Activated CD8-positive, alpha-beta memory T cell treated with anti-CD3 and anti-CD28 coated beads for 36 hours (primary cell): ENCODE measurements around the gene SLC47A2. TPM values are rescaled to one million over a fixed set of nuclear protein-coding genes. Genes with fewer than 3 reads are reported as not detected.

Experiments
- CTCF ChIA-PET: fragments of 350-600 bp; sonication (Branson Sonifier 250); formaldehyde crosslinking; loops from one replicate; lab custom pipeline; 2021; ENCODE audit warnings: antibody characterized with exemption; lab: Charles Lee
- POLR2A ChIA-PET: fragments of 350-600 bp; sonication (Branson Sonifier 250); formaldehyde crosslinking; loops from one replicate; lab custom pipeline; 2021; ENCODE audit warnings: antibody characterized with exemption; lab: Charles Lee
- total RNA-seq, 2 experiments: library from RNA; stranded (reverse); gene quantifications; one replicate each; pipeline ENCODE4 v1.2.3, GENCODE V29; 2021

The SLC47A2 gene
- total RNA-seq, 2 experiments from 2014 or later, result not detected

DNA sequence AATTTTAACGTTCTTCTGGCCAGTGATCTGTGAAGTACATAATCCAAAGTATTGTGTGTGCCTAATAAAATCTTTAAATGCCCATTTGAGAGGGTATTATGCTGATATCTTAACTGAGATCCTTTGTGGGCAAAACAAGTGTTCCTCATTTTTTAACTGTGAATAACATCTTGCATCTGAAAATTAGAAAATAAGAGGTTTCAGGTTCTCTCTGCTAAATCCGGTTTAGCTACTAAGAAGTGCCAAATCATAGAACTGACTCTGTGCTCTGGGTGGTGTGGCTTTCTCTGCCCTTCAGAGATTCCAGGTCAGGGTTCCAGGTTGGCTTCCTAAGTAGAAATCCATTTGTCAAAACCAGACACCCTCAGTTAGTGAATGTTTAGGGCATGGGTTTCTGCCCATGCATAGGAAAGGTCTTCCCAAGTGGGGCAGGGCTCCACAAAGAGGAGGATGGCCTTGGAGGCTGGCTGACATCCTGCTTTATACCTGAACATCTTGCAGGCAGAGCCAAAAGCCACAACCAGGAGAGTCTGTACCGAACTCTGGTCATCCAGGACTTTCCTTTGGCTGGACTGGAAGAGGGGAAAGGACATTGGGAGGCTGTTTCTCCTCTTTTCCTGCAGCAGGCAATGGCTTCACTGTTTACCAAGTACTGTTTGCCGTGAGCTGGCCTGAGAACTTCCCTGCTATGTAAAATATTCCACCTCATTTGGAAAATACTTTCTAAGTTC lies 59.4 kb downstream of the SLC47A2 start:
- ChIA-PET CTCF (no interaction called here), POLR2A (interaction anchor here (0.7 kb wide), 1 partner anchor 316 kb away, joined by 3 read pairs; no protein-coding TSS in a partner anchor)

- ChIA-PET POLR2A (no interaction called here), CTCF (no interaction called here)
These were observed 60.0 kb downstream of the SLC47A2 start for GRCh38 chr17:19656336-19656735.

- ChIA-PET POLR2A (no interaction called here), CTCF (interaction anchor here (1.3 kb wide), 1 partner anchor 9 kb away, joined by 7 read pairs; no protein-coding TSS in a partner anchor)
These were observed 61.5 kb downstream of the SLC47A2 start for GRCh38 chr17:19654896-19655295.

DNA sequence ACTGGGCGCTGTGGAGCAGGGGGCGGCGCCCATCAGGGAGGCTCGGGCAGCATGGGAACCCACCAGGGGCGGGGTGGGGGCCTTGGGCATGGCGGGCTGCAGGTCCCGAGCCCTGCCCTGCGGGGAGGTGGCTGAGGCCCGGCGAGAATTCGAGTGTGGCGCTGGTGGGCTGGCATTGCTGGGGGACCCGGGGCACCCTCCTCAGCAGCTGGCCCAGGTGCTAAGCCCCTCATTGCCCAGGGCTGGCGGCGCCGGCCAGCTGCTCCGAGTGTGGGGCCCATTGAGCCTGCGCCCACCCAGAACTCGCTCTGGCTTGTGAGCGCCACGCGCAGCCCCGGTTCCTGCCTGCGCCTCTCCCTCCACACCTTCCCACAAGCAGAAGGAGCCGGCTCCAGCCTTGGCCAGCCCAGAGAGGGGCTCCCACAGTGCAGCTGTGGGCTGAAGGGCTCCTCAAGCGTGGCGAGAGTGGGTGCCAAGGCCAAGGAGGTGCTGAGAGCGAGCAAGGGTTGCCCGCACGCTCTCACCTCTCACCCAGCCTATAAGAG lies 62.0 kb downstream of the SLC47A2 start:
- CTCF ChIA-PET, result no interaction called here

GRCh38 chr17:19652595-19652994 lies 63.8 kb downstream of the SLC47A2 start:
- ChIA-PET POLR2A (no interaction called here), CTCF (interaction anchor here (1.0 kb wide), 1 partner anchor 139 kb away, joined by 5 read pairs; no protein-coding TSS in a partner anchor)

More for the DNA sequence above, 62.0 kb downstream of the SLC47A2 start:
- POLR2A ChIA-PET, result no interaction called here

DNA sequence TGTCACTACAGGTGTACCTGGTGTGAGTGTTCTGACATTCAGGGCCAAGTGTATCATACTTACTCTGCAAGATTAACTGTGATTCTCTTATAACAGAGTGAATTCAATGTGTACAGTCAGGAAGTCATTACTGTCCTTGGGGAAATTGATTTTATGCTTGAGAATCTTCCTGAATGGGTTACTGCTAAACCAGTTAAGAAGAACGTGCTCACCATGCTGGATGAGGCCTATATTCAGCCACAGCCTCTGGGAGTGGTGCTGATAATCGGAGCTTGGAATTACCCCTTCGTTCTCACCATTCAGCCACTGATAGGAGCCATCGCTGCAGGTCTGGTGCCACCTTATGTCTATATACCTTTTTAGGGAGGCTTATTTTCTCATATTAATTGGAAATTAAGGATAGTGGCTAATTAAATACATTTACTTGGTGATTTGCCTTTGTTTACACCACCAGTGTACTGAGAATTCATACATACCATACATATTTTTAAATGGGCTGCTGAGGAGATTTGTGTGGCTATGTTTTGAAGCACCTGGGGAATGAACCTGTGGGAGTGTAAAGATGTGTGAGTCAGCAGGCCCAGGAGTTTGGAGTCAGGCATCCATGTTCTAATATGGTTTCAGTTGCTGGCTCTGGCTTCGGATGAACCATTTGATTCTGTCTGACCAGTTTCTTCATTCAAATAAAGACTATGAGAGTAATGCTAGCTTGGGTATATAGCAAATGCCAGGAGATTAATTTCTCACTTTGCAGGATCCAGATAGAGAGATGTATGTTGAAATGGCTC lies 64.7 kb downstream of the SLC47A2 start:
- CTCF ChIA-PET, result interaction anchor here (1.0 kb wide), 1 partner anchor 138 kb away, joined by 5 read pairs; no protein-coding TSS in a partner anchor
- POLR2A ChIA-PET, result no interaction called here

GRCh38 chr17:19650826-19651225 lies 65.6 kb downstream of the SLC47A2 start:
- ChIA-PET CTCF (no interaction called here), POLR2A (no interaction called here)

GRCh38 chr17:19649274-19649541 lies 67.2 kb downstream of the SLC47A2 start:
- POLR2A ChIA-PET, result no interaction called here
- CTCF ChIA-PET, result interaction anchor here (1.1 to 1.4 kb wide), 2 partner anchors 10 to 360 kb away, joined by 3 read pairs; partner anchors contain the start of gene SPECC1

DNA sequence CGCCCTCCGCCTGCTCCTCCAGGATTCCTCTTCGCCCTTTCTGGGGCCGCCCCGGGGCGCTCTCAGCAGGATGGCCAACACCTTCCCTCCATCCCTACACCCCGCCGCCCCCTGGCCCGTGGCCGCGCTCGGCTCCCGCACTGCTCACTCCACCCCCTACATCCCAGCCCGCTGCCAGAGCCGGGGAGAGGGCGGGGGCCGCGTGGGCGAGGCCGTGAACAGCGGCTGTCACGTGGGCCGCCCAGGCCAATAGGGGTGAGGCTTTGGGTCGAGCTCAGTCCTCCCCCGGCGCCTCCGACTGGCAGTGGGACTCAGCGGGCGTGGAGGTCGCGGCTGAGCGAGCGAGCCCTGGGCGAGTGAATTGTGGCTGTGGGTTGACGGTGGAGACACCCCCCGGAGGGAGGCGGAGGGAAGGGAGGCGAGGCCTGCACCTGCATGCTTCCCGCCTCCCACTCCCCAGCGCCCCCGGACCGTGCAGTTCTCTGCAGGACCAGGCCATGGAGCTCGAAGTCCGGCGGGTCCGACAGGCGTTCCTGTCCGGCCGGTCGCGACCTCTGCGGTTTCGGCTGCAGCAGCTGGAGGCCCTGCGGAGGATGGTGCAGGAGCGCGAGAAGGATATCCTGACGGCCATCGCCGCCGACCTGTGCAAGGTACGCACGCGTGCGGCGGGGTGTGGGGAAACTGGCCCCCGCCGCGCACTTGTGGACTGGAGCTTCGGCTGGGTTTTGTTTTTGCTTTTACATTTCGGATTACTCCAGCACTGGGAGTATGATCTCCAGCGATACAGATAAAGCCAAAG lies 67.7 kb downstream of the SLC47A2 start, which contains the start of gene ALDH3A2:
Gene ALDH3A2, plus strand, starts transcription at position 277 of the 799 bp plus-strand sequence. Its CDS starts 221 bp downstream, at position 498.
- POLR2A ChIA-PET, result interaction anchor here (0.5 to 1.3 kb wide), 5 partner anchors 12 to 883 kb away, joined by 3 to 8 read pairs (median 6); partner anchors contain the start of gene SLC47A1
- CTCF ChIA-PET, result interaction anchor here (0.9 to 1.4 kb wide), 4 partner anchors 10 to 361 kb away, joined by 3 to 4 read pairs (median 3); partner anchors contain the start of genes B9D1 and SPECC1

GRCh38 chr17:19647697-19648474 lies 68.5 kb downstream of the SLC47A2 start:
- POLR2A ChIA-PET, result interaction anchor here (0.5 to 1.3 kb wide), 6 partner anchors 10 to 330 kb away, joined by 3 to 8 read pairs (median 6); partner anchors contain the start of gene SLC47A1
- CTCF ChIA-PET, result interaction anchor here (0.9 to 1.4 kb wide), 5 partner anchors 113 to 362 kb away, joined by 3 to 5 read pairs (median 3); partner anchors contain the start of genes B9D1 and SPECC1

GRCh38 chr17:19646788-19647696 lies 69.3 kb downstream of the SLC47A2 start:
- POLR2A ChIA-PET, result interaction anchor here (0.5 to 1.3 kb wide), 3 partner anchors 51 to 331 kb away, joined by 3 to 5 read pairs (median 3); no protein-coding TSS in a partner anchor
- CTCF ChIA-PET, result interaction anchor here (0.6 to 1.5 kb wide), 7 partner anchors 8 to 285 kb away, joined by 3 to 7 read pairs (median 3); partner anchors contain the start of gene B9D1

- ChIA-PET POLR2A (no interaction called here), CTCF (interaction anchor here (0.5 to 1.5 kb wide), 5 partner anchors 10 to 129 kb away, joined by 3 to 7 read pairs (median 3); partner anchors contain the start of gene SLC47A1)
These were observed 70.6 kb downstream of the SLC47A2 start for GRCh38 chr17:19645734-19646201.

- ChIA-PET CTCF (no interaction called here), POLR2A (no interaction called here)
These were observed 71.7 kb downstream of the SLC47A2 start for GRCh38 chr17:19644493-19645210.

GRCh38 chr17:19642373-19642893 lies 74.0 kb downstream of the SLC47A2 start:
- ChIA-PET POLR2A (no interaction called here), CTCF (no interaction called here)

- CTCF ChIA-PET, result interaction anchor here (0.7 kb wide), 1 partner anchor 109 kb away, joined by 3 read pairs; no protein-coding TSS in a partner anchor
- POLR2A ChIA-PET, result no interaction called here
These were observed 74.6 kb downstream of the SLC47A2 start for GRCh38 chr17:19641687-19642372.
